Neural cell (in vitro differentiated cells): ENCODE measurements around the gene TPMT.

Experiments used
- EP300 ChIP-seq: fragments of 450-650 bp; conservative IDR thresholded peaks from 2 replicates; pipeline ENCODE4 v1.6.1; 2014; ENCODE audit warnings: antibody characterized with exemption, mild to moderate bottlenecking, moderate library complexity; ENCODE audit not compliant: poor library complexity, severe bottlenecking
- EZH2 ChIP-seq: fragments of 200-600, 300-800 bp; shearing (Covaris generic), sonication (generic); IDR thresholded peaks from 2 replicates; pipeline ENCODE4 v1.6.1; 2014; ENCODE audit warnings: antibody characterized with exemption, low read length, borderline replicate concordance, mild to moderate bottlenecking; ENCODE audit not compliant: insufficient read depth, poor library complexity, severe bottlenecking
- POLR2AphosphoS5 ChIP-seq: IDR thresholded peaks from 2 replicates; pipeline ENCODE4 v1.6.1; 2012
- TAF1 ChIP-seq: IDR thresholded peaks from 2 replicates; pipeline ENCODE4 v1.6.1; 2012; ENCODE audit warnings: low read depth
- TF ChIP-seq, protein P1 (sequence below): fragments of 450-650 bp; IDR thresholded peaks from 2 replicates; pipeline ENCODE4 v1.5.1; 2014; ENCODE audit warnings: antibody characterized with exemption, mild to moderate bottlenecking, moderate library complexity; ENCODE audit not compliant: poor library complexity, severe bottlenecking
- TF ChIP-seq, protein P2 (sequence below): IDR thresholded peaks from 2 replicates; pipeline ENCODE4 v1.6.1; 2012; ENCODE audit warnings: borderline replicate concordance

DNA sequence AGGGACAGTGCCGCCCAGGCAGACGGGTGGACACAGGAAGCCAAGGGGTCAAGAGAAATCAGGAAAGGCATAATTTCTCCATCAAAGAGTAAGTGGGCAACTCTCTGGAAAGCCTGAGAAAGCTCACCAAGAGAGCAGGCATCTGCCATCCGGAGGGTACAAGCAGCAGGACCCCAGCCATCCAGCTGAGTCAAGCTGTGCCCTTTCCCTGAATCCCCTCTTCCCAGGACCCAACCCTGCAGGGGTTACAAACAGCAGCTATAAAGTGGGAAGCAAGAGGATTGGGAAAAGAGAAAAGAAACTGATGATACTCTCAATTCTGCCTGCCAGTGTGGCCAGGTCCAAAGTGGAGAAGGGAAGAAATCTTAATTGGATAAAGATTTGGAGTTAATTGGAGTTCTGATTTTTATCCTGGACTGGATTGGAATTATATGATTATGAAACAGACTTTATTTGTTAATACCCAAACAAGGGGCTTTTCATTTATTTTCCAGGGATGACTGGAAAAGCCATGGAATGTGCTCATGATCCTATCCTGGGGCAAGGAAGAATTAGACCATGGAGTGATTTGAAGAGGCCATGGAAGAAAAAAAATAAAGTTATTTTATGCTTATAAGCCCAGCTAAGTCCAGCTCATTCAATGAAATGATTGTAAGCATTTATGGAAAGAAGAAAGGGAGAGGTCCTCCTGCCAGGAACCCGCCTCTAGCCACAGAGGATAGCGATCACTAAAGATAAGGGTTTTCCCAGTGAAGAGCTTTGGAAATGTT lies 67.3 kb downstream of the TPMT start:
- TF ChIP-seq, protein P1, sequence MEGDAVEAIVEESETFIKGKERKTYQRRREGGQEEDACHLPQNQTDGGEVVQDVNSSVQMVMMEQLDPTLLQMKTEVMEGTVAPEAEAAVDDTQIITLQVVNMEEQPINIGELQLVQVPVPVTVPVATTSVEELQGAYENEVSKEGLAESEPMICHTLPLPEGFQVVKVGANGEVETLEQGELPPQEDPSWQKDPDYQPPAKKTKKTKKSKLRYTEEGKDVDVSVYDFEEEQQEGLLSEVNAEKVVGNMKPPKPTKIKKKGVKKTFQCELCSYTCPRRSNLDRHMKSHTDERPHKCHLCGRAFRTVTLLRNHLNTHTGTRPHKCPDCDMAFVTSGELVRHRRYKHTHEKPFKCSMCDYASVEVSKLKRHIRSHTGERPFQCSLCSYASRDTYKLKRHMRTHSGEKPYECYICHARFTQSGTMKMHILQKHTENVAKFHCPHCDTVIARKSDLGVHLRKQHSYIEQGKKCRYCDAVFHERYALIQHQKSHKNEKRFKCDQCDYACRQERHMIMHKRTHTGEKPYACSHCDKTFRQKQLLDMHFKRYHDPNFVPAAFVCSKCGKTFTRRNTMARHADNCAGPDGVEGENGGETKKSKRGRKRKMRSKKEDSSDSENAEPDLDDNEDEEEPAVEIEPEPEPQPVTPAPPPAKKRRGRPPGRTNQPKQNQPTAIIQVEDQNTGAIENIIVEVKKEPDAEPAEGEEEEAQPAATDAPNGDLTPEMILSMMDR, result no peak
- no peak for TF ChIP-seq POLR2AphosphoS5
- no peak for TF ChIP-seq EP300
- TF ChIP-seq, protein P2, sequence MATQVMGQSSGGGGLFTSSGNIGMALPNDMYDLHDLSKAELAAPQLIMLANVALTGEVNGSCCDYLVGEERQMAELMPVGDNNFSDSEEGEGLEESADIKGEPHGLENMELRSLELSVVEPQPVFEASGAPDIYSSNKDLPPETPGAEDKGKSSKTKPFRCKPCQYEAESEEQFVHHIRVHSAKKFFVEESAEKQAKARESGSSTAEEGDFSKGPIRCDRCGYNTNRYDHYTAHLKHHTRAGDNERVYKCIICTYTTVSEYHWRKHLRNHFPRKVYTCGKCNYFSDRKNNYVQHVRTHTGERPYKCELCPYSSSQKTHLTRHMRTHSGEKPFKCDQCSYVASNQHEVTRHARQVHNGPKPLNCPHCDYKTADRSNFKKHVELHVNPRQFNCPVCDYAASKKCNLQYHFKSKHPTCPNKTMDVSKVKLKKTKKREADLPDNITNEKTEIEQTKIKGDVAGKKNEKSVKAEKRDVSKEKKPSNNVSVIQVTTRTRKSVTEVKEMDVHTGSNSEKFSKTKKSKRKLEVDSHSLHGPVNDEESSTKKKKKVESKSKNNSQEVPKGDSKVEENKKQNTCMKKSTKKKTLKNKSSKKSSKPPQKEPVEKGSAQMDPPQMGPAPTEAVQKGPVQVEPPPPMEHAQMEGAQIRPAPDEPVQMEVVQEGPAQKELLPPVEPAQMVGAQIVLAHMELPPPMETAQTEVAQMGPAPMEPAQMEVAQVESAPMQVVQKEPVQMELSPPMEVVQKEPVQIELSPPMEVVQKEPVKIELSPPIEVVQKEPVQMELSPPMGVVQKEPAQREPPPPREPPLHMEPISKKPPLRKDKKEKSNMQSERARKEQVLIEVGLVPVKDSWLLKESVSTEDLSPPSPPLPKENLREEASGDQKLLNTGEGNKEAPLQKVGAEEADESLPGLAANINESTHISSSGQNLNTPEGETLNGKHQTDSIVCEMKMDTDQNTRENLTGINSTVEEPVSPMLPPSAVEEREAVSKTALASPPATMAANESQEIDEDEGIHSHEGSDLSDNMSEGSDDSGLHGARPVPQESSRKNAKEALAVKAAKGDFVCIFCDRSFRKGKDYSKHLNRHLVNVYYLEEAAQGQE, result no peak
- TF ChIP-seq TAF1, result no peak
- no peak for TF ChIP-seq EZH2
